ENCODE measurements around the gene GBA2.

The GBA2 gene

GRCh38 chr9:35712762-35713400 lies 36.1 kb downstream of the GBA2 start:
- Histone ChIP-seq H4K20me1 (peaks cover 23% of the 10 kb centered on the region), H3K4me2 (no peak overlapping the region), H3K27me3 (no peaks in the 10 kb centered on the region), H3K27ac (no peak overlapping the region), H3K4me3 (no peak overlapping the region), H3K9me3 (no peaks in the 10 kb centered on the region), H3K4me1 (peaks cover 12% of the 10 kb centered on the region), H3K9ac (no peak overlapping the region), H3K36me3 (peaks cover 100% of the 10 kb centered on the region)
- no peak for TF ChIP-seq Cebpa-rat (IDR thresholded peaks at IDR 0.05)

DNA sequence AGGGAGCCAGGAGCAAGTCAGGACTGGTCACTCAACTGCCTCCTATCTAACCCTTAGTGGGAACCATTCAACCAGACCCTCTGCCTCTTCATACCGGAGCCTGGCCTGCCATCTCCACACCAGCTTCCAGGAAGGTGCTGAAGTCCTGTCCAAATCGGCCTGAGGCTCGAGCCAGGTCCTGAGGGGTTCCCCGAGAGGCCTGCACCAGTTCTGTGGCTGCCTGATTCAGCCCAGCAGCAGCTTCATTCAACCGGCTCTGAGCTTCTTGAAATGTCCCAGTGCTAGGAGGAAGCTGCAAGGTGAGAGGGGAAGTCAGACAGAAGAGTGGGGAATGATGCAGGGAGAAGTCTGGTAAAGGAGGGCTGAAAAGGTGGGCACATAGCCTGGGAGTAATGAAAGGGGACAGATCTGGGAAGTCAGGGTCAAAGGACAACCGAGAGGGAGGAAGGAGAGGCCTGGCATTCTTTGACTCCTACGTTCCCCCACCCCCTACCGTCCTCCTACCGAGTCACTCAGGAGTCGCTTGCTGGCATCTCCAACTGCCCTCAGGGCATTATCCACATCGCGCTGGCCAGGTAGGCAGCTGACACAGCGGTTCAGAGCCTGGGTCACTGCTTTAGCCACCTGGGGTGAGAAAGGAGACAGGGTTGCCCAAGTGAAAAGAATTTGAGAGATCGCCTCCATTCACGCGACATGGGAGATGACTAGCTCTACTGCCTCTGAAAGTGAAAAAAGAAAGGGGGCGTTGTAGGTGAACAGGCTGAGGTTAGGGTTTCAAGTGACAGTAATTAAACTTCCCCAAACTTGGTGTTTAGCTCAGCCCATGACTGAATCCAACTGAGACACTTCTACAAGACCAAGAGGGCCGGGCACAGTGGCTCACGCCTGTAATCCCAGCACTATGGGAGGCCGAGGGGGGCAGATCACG lies 37.3 kb downstream of the GBA2 start:
- Histone ChIP-seq H3K4me3 (no peak overlapping the region), H3K36me3 (peaks cover 100% of the 10 kb centered on the region), H4K20me1 (peaks cover 11% of the 10 kb centered on the region; the same call in 1 of the 2 replicates), H3K4me1 (peaks cover 8% of the 10 kb centered on the region), H3K9ac (no peak overlapping the region), H3K4me2 (no peak overlapping the region), H3K27ac (no peak overlapping the region), H3K27me3 (no peaks in the 10 kb centered on the region), H3K9me3 (no peaks in the 10 kb centered on the region)
- TF ChIP-seq Cebpa-rat (IDR thresholded peaks at IDR 0.05) = no peak

GRCh38 chr9:35710818-35711500 lies 38.1 kb downstream of the GBA2 start:
- Histone ChIP-seq H4K20me1 (0 out of 2 replicates have a peak, but pooled peaks cover 8% of the 10 kb centered on the region), H3K27ac (no peak overlapping the region), H3K9me3 (no peaks in the 10 kb centered on the region), H3K27me3 (no peaks in the 10 kb centered on the region), H3K4me1 (no peaks in the 10 kb centered on the region), H3K4me3 (no peak overlapping the region), H3K36me3 (peaks cover 100% of the 10 kb centered on the region), H3K4me2 (no peak overlapping the region), H3K9ac (no peak overlapping the region)
- TF ChIP-seq Cebpa-rat (IDR thresholded peaks at IDR 0.05) = no peak

DNA sequence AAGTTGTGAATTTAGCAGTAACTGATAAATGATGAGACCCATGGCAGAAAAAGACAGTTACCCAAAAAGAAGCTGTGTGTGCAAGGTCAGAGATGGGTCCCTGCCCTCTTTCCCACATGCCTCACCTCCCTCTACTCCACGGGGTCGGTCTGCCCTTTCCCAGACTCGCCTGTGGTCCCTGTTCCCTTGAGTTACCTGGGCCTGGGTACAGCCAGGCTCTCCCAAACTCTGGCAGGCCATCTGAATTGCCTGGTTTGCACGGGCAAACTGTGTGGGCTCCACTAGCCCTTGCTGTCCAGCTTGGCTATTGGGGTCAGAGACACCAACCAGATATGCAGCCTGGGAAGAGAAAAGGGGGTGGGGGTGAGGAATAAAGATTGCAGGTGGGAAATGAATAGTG lies 40.9 kb downstream of the GBA2 start:
- Histone ChIP-seq H3K9me3 (no peaks in the 10 kb centered on the region), H3K4me3 (no peak overlapping the region), H4K20me1 (0 out of 2 replicates have a peak, but pooled peaks cover 8% of the 10 kb centered on the region), H3K27me3 (no peaks in the 10 kb centered on the region), H3K36me3 (peaks cover 100% of the 10 kb centered on the region), H3K4me1 (no peaks in the 10 kb centered on the region), H3K4me2 (no peak overlapping the region), H3K27ac (no peak overlapping the region), H3K9ac (no peak overlapping the region)
- no peak for TF ChIP-seq Cebpa-rat (IDR thresholded peaks at IDR 0.05)

GRCh38 chr9:35706951-35707350 lies 42.1 kb downstream of the GBA2 start:
- Histone ChIP-seq H3K4me2 (no peak overlapping the region), H3K4me1 (no peaks in the 10 kb centered on the region), H3K27ac (no peak overlapping the region), H4K20me1 (0 out of 2 replicates have a peak, but pooled peaks cover 8% of the 10 kb centered on the region), H3K4me3 (no peak overlapping the region), H3K9me3 (no peaks in the 10 kb centered on the region), H3K9ac (no peak overlapping the region), H3K27me3 (no peaks in the 10 kb centered on the region), H3K36me3 (peaks cover 100% of the 10 kb centered on the region)
- TF ChIP-seq Cebpa-rat (IDR thresholded peaks at IDR 0.05) = no peak

GRCh38 chr9:35705836-35706430 lies 43.1 kb downstream of the GBA2 start:
- TF ChIP-seq Cebpa-rat (IDR thresholded peaks at IDR 0.05) = no peak
- Histone ChIP-seq H3K4me1 (no peaks in the 10 kb centered on the region), H3K27me3 (no peaks in the 10 kb centered on the region), H3K9ac (no peak overlapping the region), H3K4me2 (no peak overlapping the region), H3K9me3 (no peaks in the 10 kb centered on the region), H3K27ac (no peak overlapping the region), H4K20me1 (no peaks in the 10 kb centered on the region), H3K36me3 (peaks cover 100% of the 10 kb centered on the region), H3K4me3 (no peak overlapping the region)

DNA sequence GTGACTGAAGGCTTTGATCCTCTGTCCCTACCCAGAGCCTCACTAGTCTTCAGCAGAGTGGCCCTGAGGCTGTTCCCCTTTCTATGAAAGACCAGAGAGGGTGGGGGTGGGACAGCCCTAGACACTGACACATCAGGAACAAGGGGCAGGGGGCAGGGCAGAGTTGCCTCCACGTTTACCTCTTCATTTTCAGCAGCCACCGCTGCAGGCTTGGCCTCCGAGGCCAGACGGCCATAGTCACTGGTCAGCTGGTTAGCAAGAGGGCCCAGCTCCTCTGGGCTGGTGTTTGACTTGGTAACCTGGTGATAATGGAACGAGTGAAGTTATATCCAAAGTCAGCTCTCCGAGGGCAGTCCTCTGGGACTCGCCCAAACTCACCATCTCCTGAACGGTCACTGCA lies 43.7 kb downstream of the GBA2 start:
- H3K9me3 ChIP-seq = no peaks in the 10 kb centered on the region
- no peak overlapping the region for H3K4me2 ChIP-seq
- H3K27me3 ChIP-seq = no peaks in the 10 kb centered on the region
- no peaks in the 10 kb centered on the region for H3K4me1 ChIP-seq
- no peaks in the 10 kb centered on the region for H4K20me1 ChIP-seq
- TF ChIP-seq Cebpa-rat (IDR thresholded peaks at IDR 0.05) = no peak
- no peak overlapping the region for H3K27ac ChIP-seq
- H3K36me3 ChIP-seq = peaks cover 100% of the 10 kb centered on the region
- no peak overlapping the region for H3K9ac ChIP-seq
- H3K4me3 ChIP-seq = no peak overlapping the region

DNA sequence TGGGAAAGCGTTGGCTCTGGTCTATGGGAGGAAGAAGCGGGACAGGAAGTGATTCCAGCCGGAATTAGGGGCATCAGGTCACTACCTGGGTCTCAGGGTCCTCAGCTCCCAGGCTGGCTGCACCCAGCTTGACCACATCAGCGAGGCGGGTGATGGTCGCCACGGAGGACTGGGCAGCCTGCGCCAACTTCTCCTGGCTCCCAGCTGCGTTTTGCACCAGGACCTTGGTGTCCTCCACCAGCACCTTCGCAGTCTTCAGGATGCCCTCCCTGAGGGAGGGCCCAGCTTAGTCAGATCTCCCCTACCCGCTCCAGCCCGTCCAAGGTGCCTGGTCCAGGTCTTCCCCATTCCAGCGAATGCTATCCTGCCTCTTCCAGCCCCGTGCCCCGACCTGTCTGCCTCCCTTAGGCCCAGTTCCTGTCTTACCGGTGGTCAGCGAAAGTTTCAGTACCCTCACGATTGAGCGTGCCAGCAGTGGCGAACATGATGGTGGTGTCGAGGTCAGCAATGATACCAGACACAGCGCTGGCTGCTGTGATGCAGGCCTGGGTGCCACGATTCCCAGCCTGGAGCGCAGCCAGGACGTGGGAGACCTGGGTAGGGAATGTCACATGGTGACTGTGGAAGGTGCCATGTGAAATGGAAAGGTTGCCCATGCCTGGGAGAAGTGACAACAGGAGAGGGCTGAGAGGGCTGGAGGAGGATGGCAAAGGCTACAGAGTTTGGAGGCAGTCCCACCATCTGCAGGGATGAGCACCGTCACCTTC lies 44.9 kb downstream of the GBA2 start:
- no peaks in the 10 kb centered on the region for H4K20me1 ChIP-seq
- H3K9me3 ChIP-seq = no peaks in the 10 kb centered on the region
- no peak overlapping the region for H3K27ac ChIP-seq
- no peaks in the 10 kb centered on the region for H3K4me1 ChIP-seq
- H3K36me3 ChIP-seq = peaks cover 100% of the 10 kb centered on the region
- no peak overlapping the region for H3K4me3 ChIP-seq
- H3K27me3 ChIP-seq = no peaks in the 10 kb centered on the region
- TF ChIP-seq Cebpa-rat (IDR thresholded peaks at IDR 0.05) = no peak
- H3K4me2 ChIP-seq = no peak overlapping the region
- H3K9ac ChIP-seq = no peak overlapping the region

DNA sequence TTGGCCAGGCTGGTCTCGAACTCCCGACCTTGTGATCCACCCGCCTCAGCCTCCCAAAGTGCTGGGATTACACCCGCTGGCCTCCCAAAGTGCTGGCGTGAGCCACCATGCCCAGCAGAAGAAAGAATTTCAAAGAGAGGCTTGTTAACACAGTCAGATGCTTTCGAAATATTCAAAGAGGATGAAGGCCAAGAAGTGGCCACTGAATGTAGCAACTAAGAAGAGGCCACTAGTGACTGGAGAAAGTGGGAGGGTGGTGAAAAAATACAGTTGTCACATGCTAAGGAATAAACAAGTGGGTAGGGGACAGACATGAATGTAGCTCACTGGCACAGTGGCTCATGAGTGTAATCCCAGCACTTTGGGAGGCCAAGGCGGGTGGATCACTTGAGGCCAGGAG lies 46.3 kb downstream of the GBA2 start:
- no peak overlapping the region for H3K4me3 ChIP-seq
- no peak overlapping the region for H3K9ac ChIP-seq
- peaks cover 100% of the 10 kb centered on the region for H3K36me3 ChIP-seq
- no peaks in the 10 kb centered on the region for H3K27me3 ChIP-seq
- H3K4me2 ChIP-seq = no peak overlapping the region
- H3K9me3 ChIP-seq = no peaks in the 10 kb centered on the region
- no peak for TF ChIP-seq Cebpa-rat (IDR thresholded peaks at IDR 0.05)
- no peak overlapping the region for H3K27ac ChIP-seq
- H3K4me1 ChIP-seq = no peaks in the 10 kb centered on the region
- no peaks in the 10 kb centered on the region for H4K20me1 ChIP-seq

Measured in BLaER1 (cell line).